GM12878 (cell line): ENCODE measurements around the gene THOC6. TPM values are rescaled to one million over a fixed set of nuclear protein-coding genes. Genes with fewer than 3 reads are reported as not detected.
"Not testable (repeated sequence)": the region's sequence is repeated elsewhere in the genome, so short reads cannot be mapped to it uniquely, and the experiment has no call there.

Experiments
- ATAC-seq: fragments of 200-7000 bp; cut with Tn5 transposase; 3 replicates; pipeline ENCODE4 v1.9.1; 2020; ENCODE audit warnings: mild to moderate bottlenecking, moderate library complexity
- BruUV-seq: library from RNA; stranded (reverse); fragments of 400-500 nt; replicated peaks from 2 replicates; lab custom pipeline; 2021; lab: Mats Ljungman, UMichigan
- CTCF ChIA-PET: fragments of 300-600 bp; sonication (Branson Sonifier 250); formaldehyde crosslinking; extraction: SDS; loops from one replicate; lab custom pipeline; 2021; ENCODE audit warnings: inconsistent platforms; lab: Yijun Ruan, JAX
- POLR2A ChIA-PET: fragments of 350-600 bp; formaldehyde crosslinking; extraction: SDS; loops from one replicate; lab custom pipeline; 2021; ENCODE audit warnings: inconsistent platforms; lab: Charles Lee
- RAD21 ChIA-PET: fragments of 300-600 bp; sonication (Branson Sonifier 250); formaldehyde crosslinking; loops from one replicate; lab custom pipeline; 2023; ENCODE audit warnings: antibody characterized with exemption; ENCODE audit not compliant: unreplicated experiment; lab: Charles Lee
- SMC1A ChIA-PET: fragments of 300-600 bp; sonication (Branson Sonifier 250); formaldehyde crosslinking; loops from one replicate; lab custom pipeline; 2023; ENCODE audit not compliant: unreplicated experiment, uncharacterized antibody; lab: Charles Lee
- DNase-seq: peaks from one replicate; pipeline ENCODE4 v3.0.0-alpha.2; 2011; ENCODE audit warnings: low read depth, low spot score
- FAIRE-seq: peaks from 3 replicates; lab custom pipeline; 2011; peaks lifted over from hg19 to GRCh38; lab: Jason Lieb, UNC
- H2AFZ ChIP-seq: 2 replicates; pipeline ENCODE4 v1.6.0; 2011; ENCODE audit warnings: low read depth, low read length, control low read depth; ENCODE audit not compliant: control insufficient read depth
- H3K27ac ChIP-seq: 2 replicates; pipeline ENCODE4 v1.5.1; 2011; ENCODE audit warnings: control low read depth; ENCODE audit not compliant: control insufficient read depth, insufficient read depth
- H3K27me3 ChIP-seq, 2 experiments: replicated peaks in 1 of 2; 2 replicates each; pipeline versions ENCODE4 v1.6.0 to v1.6.1; 2011; ENCODE audit warnings: low read length in 1 of 2; ENCODE audit not compliant: control insufficient read depth in 2 of 2, insufficient read depth in 2 of 2
- H3K36me3 ChIP-seq, 2 experiments: 2 replicates each; pipeline ENCODE4 v1.5.1; 2011; ENCODE audit warnings: low read length in 1 of 2; ENCODE audit not compliant: control insufficient read depth in 2 of 2, insufficient read depth in 2 of 2
- H3K4me1 ChIP-seq: 2 replicates; pipeline ENCODE4 v1.6.1; 2011; ENCODE audit warnings: mild to moderate bottlenecking, low read length, moderate library complexity, mixed read lengths; ENCODE audit not compliant: control insufficient read depth, insufficient read depth
- H3K4me2 ChIP-seq: 2 replicates; pipeline ENCODE4 v1.6.0; 2011; ENCODE audit warnings: control low read depth; ENCODE audit not compliant: control insufficient read depth, insufficient read depth
- H3K4me3 ChIP-seq: fragments of 200-600 bp; sonication (generic); 2 replicates; pipeline ENCODE4 v1.5.1; 2016
- H3K79me2 ChIP-seq: 2 replicates; pipeline ENCODE4 v1.6.0; 2011; ENCODE audit warnings: low read length; ENCODE audit not compliant: control insufficient read depth, insufficient read depth
- H3K9ac ChIP-seq: 2 replicates; pipeline ENCODE4 v1.8.0; 2011; ENCODE audit warnings: low read length, control low read depth, mixed read lengths; ENCODE audit not compliant: control insufficient read depth, insufficient read depth
- H3K9me3 ChIP-seq: replicated peaks from 3 replicates; pipeline ENCODE4 v1.5.1; 2011; ENCODE audit warnings: mild to moderate bottlenecking, low read length; ENCODE audit not compliant: control insufficient read depth, insufficient read depth
- H4K20me1 ChIP-seq: 2 replicates; pipeline ENCODE4 v1.6.0; 2011; ENCODE audit not compliant: control insufficient read depth, insufficient read depth
- ATF7 ChIP-seq: fragments of 450-650 bp; IDR thresholded peaks from 2 replicates; pipeline ENCODE4 v1.6.1; 2016; ENCODE audit warnings: low read depth, mild to moderate bottlenecking
- CBX5 ChIP-seq: sonication (generic); IDR thresholded peaks from 2 replicates; pipeline ENCODE4 v1.6.1; 2016; ENCODE audit warnings: low read depth, moderate library complexity, mild to moderate bottlenecking, inconsistent platforms
- CHD1 ChIP-seq: IDR thresholded peaks from 2 replicates; pipeline ENCODE4 v1.6.1; 2012; ENCODE audit warnings: low read depth, low read length, improper control_type of control experiment
- CREB1 ChIP-seq: IDR thresholded peaks from 2 replicates; pipeline ENCODE4 v1.6.1; 2012; ENCODE audit warnings: low read depth, mild to moderate bottlenecking, inconsistent platforms
- CREM ChIP-seq: IDR thresholded peaks from 2 replicates; pipeline ENCODE4 v1.6.1; 2014; ENCODE audit warnings: antibody characterized with exemption, low read depth
- GABPA ChIP-seq: IDR thresholded peaks from 2 replicates; pipeline ENCODE4 v1.6.1; 2014; ENCODE audit warnings: antibody characterized with exemption, low read depth, mild to moderate bottlenecking, inconsistent platforms
- IKZF2 ChIP-seq, 2 experiments: fragments of 450-650 bp; IDR thresholded peaks; 2 replicates each; pipeline ENCODE4 v1.6.1; 2017; ENCODE audit warnings: mild to moderate bottlenecking in 2 of 2, moderate library complexity in 2 of 2
- JUNB ChIP-seq: IDR thresholded peaks from 2 replicates; pipeline ENCODE4 v1.6.1; 2016; ENCODE audit warnings: antibody characterized with exemption, mild to moderate bottlenecking
- JUND ChIP-seq: IDR thresholded peaks from 2 replicates; pipeline ENCODE4 v1.6.1; 2012; ENCODE audit warnings: low read depth, mild to moderate bottlenecking, low read length, improper control_type of control experiment, moderate library complexity
- NFIC ChIP-seq: IDR thresholded peaks from 2 replicates; pipeline ENCODE4 v1.6.1; 2012; ENCODE audit warnings: low read depth, mild to moderate bottlenecking, inconsistent platforms, low read length, moderate library complexity
- RB1 ChIP-seq: fragments of 450-650 bp; formaldehyde crosslinking; IDR thresholded peaks from 2 replicates; pipeline ENCODE4 v1.6.1; 2017; ENCODE audit warnings: mild to moderate bottlenecking, borderline replicate concordance
- TCF12 ChIP-seq: IDR thresholded peaks from 2 replicates; pipeline ENCODE4 v1.6.1; 2011; ENCODE audit warnings: low read depth, mild to moderate bottlenecking, low read length
- TCF3 ChIP-seq: IDR thresholded peaks from 2 replicates; pipeline ENCODE4 v1.6.1; 2012; ENCODE audit warnings: low read depth, mild to moderate bottlenecking, low read length, borderline replicate concordance; ENCODE audit not compliant: insufficient read depth
- ZSCAN29 ChIP-seq: fragments of 450-650 bp; IDR thresholded peaks from 2 replicates; pipeline ENCODE4 v1.6.1; 2017; ENCODE audit warnings: mild to moderate bottlenecking, moderate library complexity
- WGBS: methylation state at CpG from one replicate; pipeline ENCODE4 v1.1.6; 2016; ENCODE audit warnings: low lambda C conversion rate; ENCODE audit not compliant: insufficient replicate concordance, insufficient coverage; ENCODE audit errors: missing lambda C conversion rate; 5-methylcytosine and 5-hydroxymethylcytosine counted together
- in situ Hi-C: fragments of 300-500 bp; cut with MboI; formaldehyde crosslinking; loops from 9 replicates; pipeline ENCODE4 v1.14.3; 2018; ENCODE audit warnings: mixed read lengths
- intact Hi-C: fragments of 100-400 bp; cut with micrococcal nuclease; formaldehyde crosslinking; loops from one replicate; pipeline ENCODE4 v1.14.2; 2022; ENCODE audit not compliant: unreplicated experiment
- polyA plus RNA-seq, 11 experiments: library from polyadenylated mRNA; depleted of rRNA in 4 of 11; unstranded in 6 of 11; stranded (reverse) in 5 of 11; fragments of >200 nt; fragmentation: Nextera tagmentation in 4 of 11; fragmentation: Illumina TruSeq in 1 of 11; extraction: Ambion mirVana in 4 of 11; extraction: Trizol in 1 of 11; gene quantifications; 1 replicate in 1 of 11; 2 replicates in 10 of 11; pipeline versions ENCODE4 v1.2.1 to v1.2.3, GENCODE V29; 2011 to 2016; ENCODE audit warnings: inconsistent platforms in 2 of 11, missing spikeins in 2 of 11, low read depth in 1 of 11
- total RNA-seq, 4 experiments: library from RNA; depleted of rRNA in 3 of 4; stranded (reverse); fragments of >200 nt in 3 of 4; fragmentation: Illumina TruSeq in 1 of 4; extraction: Trizol in 1 of 4; gene quantifications; 2 replicates each; pipeline versions ENCODE4 v1.2.1 to v1.2.3, GENCODE V29; 2013 to 2021

The THOC6 gene
- total and polyA plus RNA-seq, 10 of the 15 experiments (the other 5 are each of a cell fraction or from before 2014, with no cell fraction given): 1.0 to 54.4 (median 27.9) TPM

DNA sequence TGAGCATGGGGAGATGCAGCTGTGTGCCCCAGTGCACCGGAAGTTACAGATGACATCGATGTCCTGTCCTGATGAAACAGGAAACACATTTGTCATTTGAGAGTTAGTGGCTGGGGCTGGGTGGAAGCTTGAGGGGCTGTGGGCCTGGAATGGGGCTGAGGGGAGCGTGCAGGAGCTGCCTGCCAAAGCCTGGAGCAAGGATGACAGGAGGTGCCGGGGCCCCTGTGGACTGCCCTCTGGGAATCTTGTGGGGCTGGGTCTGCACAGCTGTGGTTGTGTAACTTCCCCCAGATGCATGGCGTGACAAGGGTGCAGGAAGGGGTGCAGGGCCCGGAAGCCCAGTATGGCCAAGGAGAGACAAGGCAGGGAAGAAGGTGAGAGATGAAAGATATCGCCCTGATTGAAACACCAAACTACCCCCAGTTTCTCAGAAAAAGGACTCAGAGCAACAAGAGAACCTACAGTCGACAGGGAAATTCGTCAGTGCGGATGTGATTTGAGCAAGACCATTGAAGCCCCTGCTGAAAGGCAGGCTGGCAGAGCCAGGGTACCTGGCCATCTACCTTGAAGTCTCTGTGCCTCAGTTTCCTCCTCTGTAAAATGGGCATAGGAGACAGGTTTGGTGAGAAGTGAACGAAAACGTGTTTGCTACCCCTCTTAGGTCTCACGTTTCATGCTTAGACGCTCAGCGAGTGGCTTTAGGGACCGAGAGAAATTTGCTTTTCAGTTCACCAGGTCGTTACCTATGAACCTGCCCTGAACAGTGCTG is 31.3 kb downstream of the THOC6 start:
- ChIA-PET SMC1A (interaction anchor here (1.7 kb wide), 1 partner anchor 23 kb away, joined by 5 read pairs; no protein-coding TSS in a partner anchor), CTCF (interaction anchor here (1.1 to 1.7 kb wide), 2 partner anchors 23 to 51 kb away, joined by 4 read pairs; no protein-coding TSS in a partner anchor), POLR2A (no interaction called here), RAD21 (no interaction called here)
- Histone ChIP-seq H3K9ac (no peak overlapping the region), H3K36me3 (no peaks in the 10 kb centered on the region), H3K9me3 (no peaks in the 10 kb centered on the region), H3K27me3 (no peaks in the 10 kb centered on the region), H3K79me2 (no peaks in the 10 kb centered on the region), H3K4me3 (no peak overlapping the region), H2AFZ (no peak overlapping the region), H4K20me1 (no peaks in the 10 kb centered on the region), H3K27ac (no peak overlapping the region), H3K4me2 (0 out of 2 replicates have a peak overlapping the region, but pooled peaks have one; percentile 9), H3K4me1 (peaks cover 16% of the 10 kb centered on the region)
- ATAC-seq (no peak), DNase-seq (no peak), FAIRE-seq (no peak)
- WGBS: 48% methylated on average over 17 of the region's 17 CpGs
- no TSS peak for BruUV-seq
- no peak for TF ChIP-seq NFIC
- TF ChIP-seq GABPA: peak; percentile 71; the same call in 1 of the 2 replicates
- no peak for TF ChIP-seq CHD1
- no peak for TF ChIP-seq JUNB
- TF ChIP-seq CREM: peak; percentile 42; the same call in 1 of the 2 replicates
- TF ChIP-seq IKZF2 (IDR thresholded peaks at IDR 0.05): no peak
- TF ChIP-seq CBX5: no peak
- no peak for TF ChIP-seq ZSCAN29
- TF ChIP-seq CREB1: peak; percentile 82
- TF ChIP-seq RB1: no peak
- no peak for TF ChIP-seq JUND
- TF ChIP-seq TCF12: no peak
- TF ChIP-seq TCF3: no peak
- TF ChIP-seq ATF7: no peak
- in situ Hi-C loops (no loop called here), intact Hi-C loops (no loop called here)

DNA sequence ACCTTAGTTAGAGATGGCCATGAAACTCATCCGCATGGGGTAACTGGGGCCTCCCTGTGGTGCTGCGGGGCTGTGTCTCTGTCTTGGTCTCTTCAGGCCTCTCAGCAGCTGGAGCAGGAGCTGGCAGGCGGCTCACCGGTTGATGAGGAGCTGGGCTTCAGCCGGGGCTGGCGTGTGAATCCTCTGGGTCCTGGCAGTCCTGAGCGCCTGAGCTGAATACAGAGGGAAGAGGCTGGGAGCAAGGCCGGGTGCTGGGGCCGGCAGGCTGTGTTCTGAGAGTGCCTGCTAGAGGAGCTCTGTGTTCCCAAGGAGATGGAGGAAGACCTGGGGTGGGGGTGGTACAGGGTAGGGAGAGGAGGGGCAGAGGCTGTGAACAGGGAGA is 31.9 kb downstream of the THOC6 start:
- DNase-seq, H3K4me3 ChIP-seq, H3K9me3 ChIP-seq, H3K27me3 ChIP-seq, intact Hi-C loops, POLR2A ChIA-PET, H3K9ac ChIP-seq, BruUV-seq, in situ Hi-C loops, H3K27ac ChIP-seq, FAIRE-seq, H2AFZ ChIP-seq, ATAC-seq, H3K36me3 ChIP-seq, H3K79me2 ChIP-seq, H4K20me1 ChIP-seq: not testable (repeated sequence)
- Histone ChIP-seq H3K4me1 (peaks cover 16% of the 10 kb centered on the region), H3K4me2 (0 out of 2 replicates have a peak overlapping the region, but pooled peaks have one; percentile 9)
- WGBS: 90% methylated on average over 9 of the region's 9 CpGs
- RAD21 ChIA-PET: interaction anchor here (1.0 kb wide), 1 partner anchor 74 kb away, joined by 3 read pairs; no protein-coding TSS in a partner anchor
- SMC1A ChIA-PET: interaction anchor here (1.7 kb wide), 1 partner anchor 23 kb away, joined by 5 read pairs; no protein-coding TSS in a partner anchor
- CTCF ChIA-PET: interaction anchor here (1.7 kb wide), 2 partner anchors 24 to 52 kb away, joined by 4 to 5 read pairs; no protein-coding TSS in a partner anchor
